NCI-H2196 treated with DMSO at 0.1 percent for 48 hours (cell line): ENCODE results near the gene CDX1.
A peak's percentile ranks its signal among the peaks of the same experiment; 100 is the strongest.

ENCODE experiments used
- DNase-seq: peaks from one replicate; lab custom pipeline; 2025; ENCODE audit not compliant: unreplicated experiment; lab: John Stamatoyannopoulos, UW

Gene CDX1

GRCh38 chr5:150203832-150204589, 37.4 kb downstream of the CDX1 start:
- no peak for DNase-seq

GRCh38 chr5:150204590-150204960, 38.0 kb downstream of the CDX1 start:
- DNase-seq, result no peak

- DNase-seq, result no peak
These were observed 39.7 kb downstream of the CDX1 start for GRCh38 chr5:150206098-150206778.

GRCh38 chr5:150206779-150207115, 40.2 kb downstream of the CDX1 start:
- DNase-seq, result no peak

- DNase-seq, result no peak
These were observed 41.9 kb downstream of the CDX1 start for GRCh38 chr5:150208187-150209098.

- no peak for DNase-seq
These were observed 42.6 kb downstream of the CDX1 start for GRCh38 chr5:150209099-150209635.

- no peak for DNase-seq
These were observed 44.1 kb downstream of the CDX1 start for GRCh38 chr5:150210644-150211043.

GRCh38 chr5:150211156-150212030, 44.8 kb downstream of the CDX1 start:
- no peak for DNase-seq

- DNase-seq, result no peak
These were observed 47.0 kb downstream of the CDX1 start for GRCh38 chr5:150213530-150213929.

- no peak for DNase-seq
These were observed 47.7 kb downstream of the CDX1 start for GRCh38 chr5:150214289-150214688.

- no peak for DNase-seq
These were observed 49.7 kb downstream of the CDX1 start for GRCh38 chr5:150215979-150216944.

GRCh38 chr5:150217038-150217437, 50.5 kb downstream of the CDX1 start:
- DNase-seq, result no peak

- DNase-seq, result peak; percentile 68
These were observed 51.5 kb downstream of the CDX1 start for GRCh38 chr5:150217873-150218692.

- no peak for DNase-seq
These were observed 52.1 kb downstream of the CDX1 start for GRCh38 chr5:150218693-150219035.

GRCh38 chr5:150219142-150219541, 52.6 kb downstream of the CDX1 start:
- no peak for DNase-seq

- no peak for DNase-seq
These were observed 53.3 kb downstream of the CDX1 start for GRCh38 chr5:150219861-150220260.

GRCh38 chr5:150221471-150221870, 54.9 kb downstream of the CDX1 start:
- no peak for DNase-seq

GRCh38 chr5:150222906-150223305, 56.3 kb downstream of the CDX1 start:
- no peak for DNase-seq

- no peak for DNase-seq
These were observed 56.9 kb downstream of the CDX1 start for GRCh38 chr5:150223474-150223873.
